ENCODE data around the gene PHLPP1. TPM values are rescaled to one million over a fixed set of nuclear protein-coding genes. Genes with fewer than 3 reads are reported as not detected.
A peak's percentile ranks its signal among the peaks of the same experiment; 100 is the strongest.

PHLPP1 gene
- total and polyA plus RNA-seq, 2 of the 13 experiments (the other 11 are each of a cell fraction or from before 2014, with no cell fraction given): 9.8 to 18.5 TPM

DNA sequence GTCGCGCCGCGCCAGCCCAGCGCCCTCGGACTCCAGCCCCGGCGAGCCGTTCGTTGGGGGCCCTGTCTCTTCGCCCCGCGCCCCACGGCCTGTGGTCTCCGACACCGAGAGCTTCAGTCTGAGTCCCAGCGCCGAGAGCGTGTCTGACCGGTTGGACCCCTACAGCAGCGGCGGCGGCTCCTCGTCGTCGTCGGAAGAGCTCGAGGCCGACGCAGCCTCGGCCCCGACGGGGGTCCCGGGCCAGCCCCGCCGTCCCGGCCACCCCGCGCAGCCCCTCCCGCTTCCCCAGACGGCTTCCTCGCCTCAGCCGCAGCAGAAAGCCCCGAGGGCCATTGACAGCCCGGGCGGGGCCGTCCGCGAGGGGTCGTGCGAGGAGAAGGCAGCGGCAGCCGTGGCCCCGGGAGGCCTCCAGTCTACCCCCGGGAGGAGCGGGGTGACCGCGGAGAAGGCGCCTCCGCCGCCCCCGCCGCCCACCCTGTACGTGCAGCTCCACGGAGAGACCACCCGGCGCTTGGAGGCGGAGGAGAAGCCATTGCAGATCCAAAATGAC, 1.4 kb downstream of the PHLPP1 start (continued):
- TF ChIP-seq ZFY (CRISPR knock-in tag; IDR thresholded peaks at IDR 0.05) (peak; percentile 11; the same call in 1 of the 2 replicates), TARDBP (CRISPR knock-in tag; IDR thresholded peaks at IDR 0.05) (no peak), KLF12 (CRISPR knock-in tag; IDR thresholded peaks at IDR 0.05; ENCODE audit: borderline replicate concordance) (no peak), TP53 (CRISPR knock-in tag; conservative IDR thresholded peaks at IDR 0.05) (no peak), RXRB (CRISPR knock-in tag; IDR thresholded peaks at IDR 0.05; ENCODE audit: borderline replicate concordance) (no peak), RBM39 (IDR thresholded peaks at IDR 0.05; ENCODE audit: low read depth, low read length, poor library complexity, severe bottlenecking) (no peak), HNF4G (IDR thresholded peaks at IDR 0.05; ENCODE audit: borderline replicate concordance, low read depth, low read length) (no peak), HNF4G (CRISPR knock-in tag; IDR thresholded peaks at IDR 0.05; ENCODE audit: borderline replicate concordance, low read depth) (no peak), ZNF546 (CRISPR knock-in tag; conservative IDR thresholded peaks at IDR 0.05) (0 out of 2 replicates have a peak, but pooled peaks have one; percentile 48), PHF8 (CRISPR knock-in tag; IDR thresholded peaks at IDR 0.05) (peak; percentile 48; the same call in 1 of the 2 replicates), ZNF550 (CRISPR knock-in tag; IDR thresholded peaks at IDR 0.05; ENCODE audit: borderline replicate concordance) (no peak)
- TF ChIP-seq, protein P1, sequence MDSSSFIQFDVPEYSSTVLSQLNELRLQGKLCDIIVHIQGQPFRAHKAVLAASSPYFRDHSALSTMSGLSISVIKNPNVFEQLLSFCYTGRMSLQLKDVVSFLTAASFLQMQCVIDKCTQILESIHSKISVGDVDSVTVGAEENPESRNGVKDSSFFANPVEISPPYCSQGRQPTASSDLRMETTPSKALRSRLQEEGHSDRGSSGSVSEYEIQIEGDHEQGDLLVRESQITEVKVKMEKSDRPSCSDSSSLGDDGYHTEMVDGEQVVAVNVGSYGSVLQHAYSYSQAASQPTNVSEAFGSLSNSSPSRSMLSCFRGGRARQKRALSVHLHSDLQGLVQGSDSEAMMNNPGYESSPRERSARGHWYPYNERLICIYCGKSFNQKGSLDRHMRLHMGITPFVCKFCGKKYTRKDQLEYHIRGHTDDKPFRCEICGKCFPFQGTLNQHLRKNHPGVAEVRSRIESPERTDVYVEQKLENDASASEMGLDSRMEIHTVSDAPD (CRISPR knock-in tag; IDR thresholded peaks at IDR 0.05): 0 out of 2 replicates have a peak, but pooled peaks have one; percentile 22
- TF ChIP-seq, protein P2, sequence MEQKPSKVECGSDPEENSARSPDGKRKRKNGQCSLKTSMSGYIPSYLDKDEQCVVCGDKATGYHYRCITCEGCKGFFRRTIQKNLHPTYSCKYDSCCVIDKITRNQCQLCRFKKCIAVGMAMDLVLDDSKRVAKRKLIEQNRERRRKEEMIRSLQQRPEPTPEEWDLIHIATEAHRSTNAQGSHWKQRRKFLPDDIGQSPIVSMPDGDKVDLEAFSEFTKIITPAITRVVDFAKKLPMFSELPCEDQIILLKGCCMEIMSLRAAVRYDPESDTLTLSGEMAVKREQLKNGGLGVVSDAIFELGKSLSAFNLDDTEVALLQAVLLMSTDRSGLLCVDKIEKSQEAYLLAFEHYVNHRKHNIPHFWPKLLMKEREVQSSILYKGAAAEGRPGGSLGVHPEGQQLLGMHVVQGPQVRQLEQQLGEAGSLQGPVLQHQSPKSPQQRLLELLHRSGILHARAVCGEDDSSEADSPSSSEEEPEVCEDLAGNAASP (CRISPR knock-in tag; IDR thresholded peaks at IDR 0.05; ENCODE audit: borderline replicate concordance): 0 out of 2 replicates have a peak, but pooled peaks have one; percentile 52
- TF ChIP-seq, protein P3, sequence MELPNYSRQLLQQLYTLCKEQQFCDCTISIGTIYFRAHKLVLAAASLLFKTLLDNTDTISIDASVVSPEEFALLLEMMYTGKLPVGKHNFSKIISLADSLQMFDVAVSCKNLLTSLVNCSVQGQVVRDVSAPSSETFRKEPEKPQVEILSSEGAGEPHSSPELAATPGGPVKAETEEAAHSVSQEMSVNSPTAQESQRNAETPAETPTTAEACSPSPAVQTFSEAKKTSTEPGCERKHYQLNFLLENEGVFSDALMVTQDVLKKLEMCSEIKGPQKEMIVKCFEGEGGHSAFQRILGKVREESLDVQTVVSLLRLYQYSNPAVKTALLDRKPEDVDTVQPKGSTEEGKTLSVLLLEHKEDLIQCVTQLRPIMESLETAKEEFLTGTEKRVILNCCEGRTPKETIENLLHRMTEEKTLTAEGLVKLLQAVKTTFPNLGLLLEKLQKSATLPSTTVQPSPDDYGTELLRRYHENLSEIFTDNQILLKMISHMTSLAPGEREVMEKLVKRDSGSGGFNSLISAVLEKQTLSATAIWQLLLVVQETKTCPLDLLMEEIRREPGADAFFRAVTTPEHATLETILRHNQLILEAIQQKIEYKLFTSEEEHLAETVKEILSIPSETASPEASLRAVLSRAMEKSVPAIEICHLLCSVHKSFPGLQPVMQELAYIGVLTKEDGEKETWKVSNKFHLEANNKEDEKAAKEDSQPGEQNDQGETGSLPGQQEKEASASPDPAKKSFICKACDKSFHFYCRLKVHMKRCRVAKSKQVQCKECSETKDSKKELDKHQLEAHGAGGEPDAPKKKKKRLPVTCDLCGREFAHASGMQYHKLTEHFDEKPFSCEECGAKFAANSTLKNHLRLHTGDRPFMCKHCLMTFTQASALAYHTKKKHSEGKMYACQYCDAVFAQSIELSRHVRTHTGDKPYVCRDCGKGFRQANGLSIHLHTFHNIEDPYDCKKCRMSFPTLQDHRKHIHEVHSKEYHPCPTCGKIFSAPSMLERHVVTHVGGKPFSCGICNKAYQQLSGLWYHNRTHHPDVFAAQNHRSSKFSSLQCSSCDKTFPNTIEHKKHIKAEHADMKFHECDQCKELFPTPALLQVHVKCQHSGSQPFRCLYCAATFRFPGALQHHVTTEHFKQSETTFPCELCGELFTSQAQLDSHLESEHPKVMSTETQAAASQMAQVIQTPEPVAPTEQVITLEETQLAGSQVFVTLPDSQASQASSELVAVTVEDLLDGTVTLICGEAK (IDR thresholded peaks at IDR 0.05): no peak
- TF ChIP-seq, protein P3 (CRISPR knock-in tag; IDR thresholded peaks at IDR 0.05): no peak
